ES-I3 (cell line): Measurements from ENCODE around the gene HS3ST3B1.

Experiments
- H3K36me3 ChIP-seq: 2 replicates; pipeline ENCODE4 v1.6.1; 2013; ENCODE audit warnings: mild to moderate bottlenecking, low read length, control low read depth, moderate library complexity; ENCODE audit not compliant: insufficient read depth
- H3K4me1 ChIP-seq: 2 replicates; pipeline ENCODE4 v1.6.1; 2013; ENCODE audit warnings: mild to moderate bottlenecking, control low read depth, low read length; ENCODE audit not compliant: insufficient read depth
- H3K9ac ChIP-seq: 2 replicates; pipeline ENCODE4 v1.6.1; 2013; ENCODE audit warnings: low read depth, mild to moderate bottlenecking, low read length, moderate library complexity
- H3K9me3 ChIP-seq: 2 replicates; pipeline ENCODE4 v1.6.1; 2013; ENCODE audit warnings: mild to moderate bottlenecking, low read length, moderate library complexity; ENCODE audit not compliant: control insufficient read depth, insufficient read depth

Gene HS3ST3B1

DNA sequence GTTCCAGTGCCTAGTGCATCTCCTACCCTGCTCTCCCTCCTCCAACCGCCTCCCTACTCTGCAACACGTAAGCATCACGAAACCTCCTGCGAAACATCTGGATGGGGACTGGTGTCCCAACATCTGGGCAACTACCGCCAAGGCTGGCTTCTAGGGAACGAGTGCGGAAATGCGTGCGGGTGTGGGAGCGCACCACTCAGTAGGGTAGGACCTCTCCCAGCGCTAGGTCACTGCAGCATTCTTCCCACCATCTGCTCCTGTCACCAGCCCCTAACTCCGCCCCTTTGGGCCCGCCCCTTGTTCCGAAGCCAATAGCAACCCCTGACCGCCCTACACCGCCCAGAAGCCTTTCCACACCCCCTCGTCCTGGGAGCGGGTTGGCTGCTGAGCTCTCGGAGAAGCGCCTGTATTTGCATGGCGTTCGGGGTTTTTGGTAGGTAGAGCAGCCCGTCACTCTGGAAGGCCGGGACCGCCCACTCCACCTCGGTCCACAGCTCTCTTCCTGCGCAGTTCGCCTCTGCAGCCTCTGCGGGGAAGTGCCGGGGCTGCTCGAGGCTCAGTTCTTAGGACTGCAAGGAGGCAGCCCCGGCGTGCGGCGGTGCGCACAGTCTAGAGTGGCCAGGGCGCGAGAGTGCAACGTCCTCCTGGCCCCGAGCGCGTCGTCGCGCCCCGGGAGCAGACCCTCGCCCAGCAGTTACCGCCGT, at the start of gene HS3ST3B1:
Gene HS3ST3B1, plus strand, starts transcription at position 507 of the 704 bp plus-strand sequence. CDS start 438 bp downstream, outside the sequence.
- no peaks in the 10 kb centered on the region for H3K36me3 ChIP-seq
- H3K9ac ChIP-seq, result peak within 1 kb of the TSS; percentile 62
- peaks cover 4% of the 10 kb centered on the region for H3K4me1 ChIP-seq
- no peaks in the 10 kb centered on the region for H3K9me3 ChIP-seq

DNA sequence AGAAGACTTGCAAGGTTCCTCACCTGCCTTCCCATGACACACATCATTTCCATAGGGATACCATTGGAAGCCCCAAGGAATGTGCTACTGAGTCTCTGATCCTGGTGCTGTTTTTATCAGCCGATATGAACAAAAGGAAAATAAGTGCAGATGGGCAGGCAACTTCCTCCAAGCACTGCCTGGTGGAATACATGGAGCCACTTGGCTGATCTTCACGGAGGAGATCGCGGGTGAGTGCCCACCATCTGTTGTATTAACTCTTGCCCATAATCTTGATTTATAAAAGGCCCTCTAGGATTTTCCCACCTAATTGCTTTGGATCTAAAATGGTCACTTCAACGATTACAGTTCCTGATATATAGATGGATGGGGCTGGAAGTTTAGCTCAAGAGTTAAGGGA, 39.5 kb upstream of the HS3ST3B1 start:
- Histone ChIP-seq H3K9me3 (no peaks in the 10 kb centered on the region), H3K36me3 (no peaks in the 10 kb centered on the region), H3K4me1 (no peaks in the 10 kb centered on the region), H3K9ac (no peak overlapping the region)

DNA sequence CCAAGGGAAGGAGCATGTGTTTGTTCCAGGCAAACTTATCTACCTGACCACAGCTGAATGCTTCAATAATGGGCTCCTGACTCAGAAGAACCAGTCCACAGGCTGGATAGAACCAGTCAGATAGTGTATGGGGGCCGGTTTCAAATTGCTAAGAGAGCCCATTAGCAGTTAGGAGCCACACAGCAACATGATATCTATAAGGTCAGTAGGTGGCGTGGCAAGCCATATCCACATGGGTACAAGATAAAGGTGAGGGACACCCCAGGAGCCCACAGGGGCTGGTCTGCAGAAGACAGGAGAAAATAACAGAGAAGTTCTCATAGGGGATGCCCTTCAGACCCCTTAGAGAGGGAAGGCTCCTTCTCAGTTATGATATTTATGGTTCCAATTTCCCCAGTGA, 32.6 kb upstream of the HS3ST3B1 start:
- no peak overlapping the region for H3K9ac ChIP-seq
- H3K4me1 ChIP-seq, result no peaks in the 10 kb centered on the region
- H3K9me3 ChIP-seq, result no peaks in the 10 kb centered on the region
- H3K36me3 ChIP-seq, result no peaks in the 10 kb centered on the region

DNA sequence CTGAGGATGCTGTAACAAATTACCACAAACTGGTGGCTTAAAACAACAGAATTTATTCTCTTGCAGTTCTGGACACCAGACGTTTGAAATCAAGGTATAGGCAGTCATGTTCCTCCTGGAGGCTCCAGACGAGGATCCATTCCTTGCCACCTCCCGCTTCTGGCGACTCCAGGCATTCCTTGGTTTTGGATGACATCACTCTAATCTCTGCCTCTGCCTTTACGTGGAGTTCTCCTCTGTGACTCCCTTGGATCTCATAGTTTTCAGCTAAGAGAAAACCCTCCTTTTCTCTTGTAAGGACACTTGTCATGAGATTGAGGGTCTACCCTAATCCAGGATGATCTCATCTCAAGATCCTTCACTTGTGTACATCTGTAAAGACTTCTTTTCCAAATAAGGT, 31.4 kb upstream of the HS3ST3B1 start:
- Histone ChIP-seq H3K36me3 (no peaks in the 10 kb centered on the region), H3K9ac (no peak overlapping the region), H3K9me3 (no peaks in the 10 kb centered on the region), H3K4me1 (no peaks in the 10 kb centered on the region)

DNA sequence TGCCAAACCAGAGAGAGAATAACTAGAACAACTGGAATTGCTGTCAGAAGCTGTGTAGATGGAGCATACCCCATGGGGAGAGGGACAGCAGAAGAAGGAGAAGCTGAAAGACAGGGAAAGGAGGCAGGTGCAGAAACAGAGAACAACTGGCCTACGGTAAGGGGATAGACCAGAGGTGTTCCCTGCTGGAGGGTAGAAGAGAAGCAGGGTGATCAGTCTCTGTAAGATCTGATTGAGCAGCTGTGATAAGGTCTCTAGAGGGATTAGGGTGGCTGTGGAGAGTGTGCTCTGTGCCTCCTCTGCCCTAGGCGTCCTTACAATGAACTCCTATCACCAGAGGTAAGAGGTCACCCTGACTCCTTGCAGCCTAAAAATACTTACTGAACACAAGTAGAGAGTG, 30.4 kb upstream of the HS3ST3B1 start:
- Histone ChIP-seq H3K9me3 (no peaks in the 10 kb centered on the region), H3K36me3 (no peaks in the 10 kb centered on the region), H3K4me1 (no peaks in the 10 kb centered on the region), H3K9ac (no peak overlapping the region)

DNA sequence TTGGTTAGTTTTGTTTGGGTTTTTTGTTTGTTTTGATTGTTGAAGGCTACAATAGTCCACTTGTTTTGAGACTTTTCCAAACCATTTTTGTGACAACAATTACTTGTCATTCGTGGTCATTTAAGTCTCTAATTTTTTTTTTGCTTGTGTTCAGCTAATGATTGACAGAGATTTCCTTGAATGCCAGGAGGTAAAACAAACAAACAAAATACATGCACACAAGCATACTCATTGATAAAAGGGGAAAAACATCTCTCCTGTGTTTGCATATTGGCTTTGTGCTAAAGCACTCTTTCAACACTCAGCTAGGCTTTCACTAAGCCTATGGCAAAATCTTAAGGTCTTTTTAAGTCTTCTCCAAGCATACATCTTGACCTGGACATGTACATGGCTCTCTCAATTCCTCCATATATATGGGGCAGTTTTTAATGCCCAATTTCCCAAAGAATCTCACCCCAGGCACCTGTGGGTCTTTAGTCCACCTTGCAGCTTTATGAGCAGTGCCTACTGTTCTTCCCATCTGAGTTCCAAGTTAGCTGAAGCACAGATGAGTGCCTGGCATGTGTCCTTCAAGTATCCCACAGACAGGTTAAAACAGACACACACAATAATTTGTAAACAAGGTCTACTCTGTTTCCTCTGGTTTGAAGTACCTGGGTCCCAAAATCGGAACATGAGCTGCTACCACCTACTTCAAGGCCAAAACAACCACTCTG, 24.2 kb upstream of the HS3ST3B1 start:
- H3K9me3 ChIP-seq, result no peaks in the 10 kb centered on the region
- no peaks in the 10 kb centered on the region for H3K36me3 ChIP-seq
- no peaks in the 10 kb centered on the region for H3K4me1 ChIP-seq
- H3K9ac ChIP-seq, result no peak overlapping the region

DNA sequence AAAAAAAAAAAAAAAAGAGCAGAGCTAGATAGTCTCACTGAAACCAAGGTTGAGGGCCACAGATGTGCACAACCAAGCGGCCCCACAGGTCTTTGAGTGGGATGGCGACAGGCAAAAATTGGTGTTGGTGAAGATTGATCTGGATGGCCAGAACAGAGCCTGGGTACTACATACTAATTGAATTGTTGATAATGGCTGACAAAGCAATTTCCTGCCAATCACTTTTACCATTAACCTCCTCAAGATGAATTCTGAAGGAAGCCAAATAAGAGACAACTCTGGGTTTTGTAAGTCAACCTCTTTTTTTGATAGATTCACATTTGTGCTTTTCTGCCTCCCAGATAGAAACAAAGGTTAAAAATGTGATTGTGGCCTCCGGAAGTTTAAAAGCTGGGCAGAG, 19.4 kb upstream of the HS3ST3B1 start:
- no peaks in the 10 kb centered on the region for H3K4me1 ChIP-seq
- H3K9ac ChIP-seq, result no peak overlapping the region
- no peaks in the 10 kb centered on the region for H3K36me3 ChIP-seq
- H3K9me3 ChIP-seq, result no peaks in the 10 kb centered on the region

DNA sequence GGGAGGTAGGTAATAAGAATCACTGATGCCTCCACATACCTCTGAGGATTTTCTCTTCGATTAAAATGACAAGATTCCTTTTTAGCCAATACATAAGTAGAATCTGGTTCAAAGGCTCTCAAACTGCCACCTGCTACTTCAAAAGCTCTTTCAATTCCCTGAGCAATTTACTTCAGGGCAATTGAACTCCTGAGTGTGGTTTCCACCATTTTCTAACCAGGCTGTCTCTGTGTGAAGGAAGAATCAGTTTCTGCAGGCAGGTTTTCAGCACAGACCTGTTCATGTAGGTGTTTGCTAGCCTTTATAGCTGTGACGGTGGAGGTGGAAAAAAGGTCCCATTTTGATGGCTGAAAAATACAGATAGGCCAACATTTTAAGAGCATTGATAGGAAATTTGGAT, 18.2 kb upstream of the HS3ST3B1 start:
- Histone ChIP-seq H3K9ac (no peak overlapping the region), H3K4me1 (no peaks in the 10 kb centered on the region), H3K9me3 (no peaks in the 10 kb centered on the region), H3K36me3 (no peaks in the 10 kb centered on the region)

DNA sequence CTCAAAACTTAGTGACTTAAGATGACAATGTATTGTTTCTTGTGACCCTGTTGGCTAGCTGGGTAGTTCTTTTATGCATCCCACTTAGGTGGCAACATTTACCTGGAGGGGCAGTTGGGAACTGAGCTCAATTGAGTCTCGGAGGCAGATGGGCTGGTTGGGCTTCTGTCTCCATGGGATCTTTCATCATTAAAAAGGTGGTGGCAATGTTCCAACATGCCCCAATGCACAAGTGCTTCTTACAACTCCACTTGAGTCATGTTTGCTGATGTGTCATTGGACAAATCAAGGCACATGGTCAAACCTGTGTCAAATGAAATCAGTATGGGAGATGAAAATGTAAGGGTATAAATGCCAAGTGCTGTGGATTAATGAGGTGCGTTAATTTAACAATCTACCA, 11.7 kb upstream of the HS3ST3B1 start:
- Histone ChIP-seq H3K36me3 (no peaks in the 10 kb centered on the region), H3K4me1 (no peaks in the 10 kb centered on the region)

DNA sequence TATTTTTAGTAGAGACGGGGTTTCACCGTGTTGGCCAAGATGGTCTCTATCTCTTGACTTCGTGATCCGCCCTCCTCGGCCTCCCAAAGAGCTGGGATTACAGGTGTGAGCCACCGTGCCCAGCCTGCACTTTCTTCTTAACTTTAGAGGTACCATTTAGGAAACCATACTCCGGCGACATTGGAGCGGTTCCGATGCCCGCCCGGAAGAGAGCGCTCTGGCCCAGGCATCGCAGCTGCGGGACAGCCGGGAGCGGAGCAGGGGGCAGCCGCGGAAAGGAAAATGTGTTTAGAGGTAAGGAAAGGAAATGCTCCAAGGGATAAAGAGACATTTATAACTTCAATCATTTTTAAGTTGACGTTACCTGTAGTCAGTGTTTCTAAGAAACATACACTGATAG, 6.0 kb upstream of the HS3ST3B1 start:
- Histone ChIP-seq H3K9me3 (no peaks in the 10 kb centered on the region), H3K9ac (no peak overlapping the region), H3K4me1 (no peaks in the 10 kb centered on the region; the same call in 1 of the 2 replicates), H3K36me3 (no peaks in the 10 kb centered on the region)

More for the DNA sequence above, 11.7 kb upstream of the HS3ST3B1 start:
- H3K9ac ChIP-seq, result no peak overlapping the region
- no peaks in the 10 kb centered on the region for H3K9me3 ChIP-seq

DNA sequence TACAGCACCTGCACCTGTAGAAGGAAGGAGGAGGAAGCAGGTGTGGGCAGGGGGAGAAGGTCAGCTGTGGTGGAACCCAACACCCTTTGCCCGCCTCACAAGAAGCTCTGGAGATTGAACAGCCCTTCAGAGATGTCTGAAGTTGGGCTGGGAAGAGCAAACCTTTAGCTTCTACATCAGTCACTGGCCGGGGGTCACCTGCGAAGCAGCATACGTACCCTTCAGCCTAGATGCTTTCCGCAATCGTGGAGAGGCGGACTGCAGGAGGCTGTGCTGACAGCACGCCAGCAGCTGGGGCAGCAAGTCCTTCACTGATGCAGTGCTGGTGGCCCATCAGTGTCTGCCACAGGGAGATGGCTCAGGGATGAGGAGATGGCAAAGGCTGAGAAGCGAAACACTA, 5.2 kb upstream of the HS3ST3B1 start:
- Histone ChIP-seq H3K4me1 (no peaks in the 10 kb centered on the region; the same call in 1 of the 2 replicates), H3K9ac (no peak overlapping the region), H3K36me3 (no peaks in the 10 kb centered on the region), H3K9me3 (no peaks in the 10 kb centered on the region)

DNA sequence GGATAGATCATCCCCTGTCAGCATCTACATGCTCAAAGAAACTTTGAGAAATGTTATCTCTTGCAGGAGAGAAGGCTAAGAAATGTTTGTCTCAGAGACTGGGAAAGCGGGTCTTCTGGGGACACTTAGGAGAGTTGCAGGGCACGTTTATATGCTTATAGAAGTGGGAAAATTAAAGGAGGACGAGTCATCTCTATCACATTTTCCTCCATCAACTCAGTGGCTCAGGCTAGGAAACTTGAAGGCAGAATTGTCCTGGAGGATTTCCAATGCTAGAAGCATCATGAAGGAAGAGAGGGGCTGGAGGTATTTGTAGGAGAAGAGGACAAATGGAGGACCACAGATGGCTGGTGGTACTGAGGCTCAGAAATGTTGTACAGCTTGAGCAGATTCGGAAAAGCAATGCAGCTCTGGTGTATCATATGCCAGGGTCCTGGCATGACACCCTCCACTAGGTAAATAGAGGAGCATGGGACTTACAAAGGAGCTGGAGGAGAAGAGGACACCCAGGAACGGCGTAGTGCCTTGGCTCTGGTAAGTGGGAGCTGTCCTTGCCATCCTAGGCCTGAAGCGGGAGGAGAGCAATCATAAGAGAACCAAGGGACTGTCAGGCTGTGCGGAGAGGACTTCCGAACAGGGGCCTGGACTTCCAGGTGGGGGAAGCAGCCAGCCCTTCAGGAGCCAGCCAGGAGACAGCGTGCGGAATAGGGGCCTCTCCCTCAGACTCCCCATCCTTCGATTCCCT, 4.5 kb upstream of the HS3ST3B1 start:
- Histone ChIP-seq H3K4me1 (no peaks in the 10 kb centered on the region; the same call in 1 of the 2 replicates), H3K36me3 (no peaks in the 10 kb centered on the region), H3K9me3 (no peaks in the 10 kb centered on the region), H3K9ac (peak overlapping the region; percentile 62; the same call in 1 of the 2 replicates)

DNA sequence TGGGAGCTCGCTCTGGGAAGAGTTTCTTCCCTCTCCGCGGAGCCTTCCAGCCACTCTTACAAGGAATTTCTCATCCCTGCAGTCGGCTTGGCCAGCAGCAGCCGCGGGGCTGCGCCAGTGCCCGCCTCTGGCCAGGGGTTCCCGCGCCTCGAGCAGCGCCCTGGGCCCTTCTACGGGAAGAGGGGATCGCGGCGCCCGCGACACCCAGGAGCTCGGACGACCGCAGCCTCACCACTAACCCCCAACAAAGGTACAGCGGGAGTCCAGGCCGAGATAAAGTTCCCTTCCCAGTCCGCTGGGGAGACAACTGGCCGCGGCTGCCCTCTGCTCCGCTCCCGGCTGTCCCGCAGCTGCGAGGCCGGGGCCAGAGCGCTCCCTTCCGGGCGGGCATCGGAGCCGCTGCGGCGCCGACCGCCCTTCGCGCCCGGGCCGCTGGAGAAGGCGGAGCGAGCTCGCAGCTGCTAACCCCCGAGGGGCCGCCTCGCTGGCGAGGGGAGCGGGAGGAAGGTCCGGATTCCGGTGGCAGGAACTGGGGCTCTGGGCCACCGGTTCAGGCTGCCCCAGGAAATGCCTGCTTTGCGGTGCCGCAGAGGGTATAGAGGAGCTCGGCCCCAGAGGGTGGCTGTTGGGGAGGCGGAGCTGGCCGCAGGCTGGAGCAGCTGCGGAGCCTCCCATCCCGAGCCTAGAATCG, 3.6 kb upstream of the HS3ST3B1 start:
- Histone ChIP-seq H3K4me1 (no peaks in the 10 kb centered on the region; the same call in 1 of the 2 replicates), H3K36me3 (no peaks in the 10 kb centered on the region), H3K9ac (peak overlapping the region; percentile 62), H3K9me3 (no peaks in the 10 kb centered on the region)
